ENCODE data around the gene IDH3A. TPM values are rescaled to one million over a fixed set of nuclear protein-coding genes. Genes with fewer than 3 reads are reported as not detected.
A peak's percentile ranks its signal among the peaks of the same experiment; 100 is the strongest.

The IDH3A gene
- total RNA-seq, 1 experiment from 2014 or later, result 116 TPM

DNA sequence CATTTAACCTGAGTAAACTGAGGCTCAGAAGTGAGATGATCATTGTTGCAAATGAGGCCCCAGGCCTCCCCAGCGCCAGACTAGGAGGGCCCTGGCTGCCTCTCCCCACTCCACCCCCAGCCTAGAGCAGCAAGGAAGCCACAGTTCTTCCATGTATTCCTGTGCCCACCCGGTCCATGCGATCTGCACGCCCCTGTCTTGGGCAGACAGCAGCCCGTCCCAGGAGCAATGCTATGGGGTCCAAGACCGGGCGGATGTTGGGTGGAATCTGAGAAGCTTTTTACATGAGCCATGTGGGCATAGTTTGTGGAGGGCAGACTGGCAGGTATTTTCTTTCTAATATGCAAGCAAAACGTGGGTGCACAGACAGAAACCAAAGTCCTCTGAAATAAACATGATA, 41.7 kb upstream of the IDH3A start:
- ATAC-seq, result no peak
- intact Hi-C loops (cut with micrococcal nuclease; ENCODE audit: unreplicated experiment), result no loop called here
- Histone ChIP-seq H3K4me1 (ENCODE audit: control insufficient read depth, insufficient read depth, low read length) (no peaks in the 10 kb centered on the region), H3K4me3 (ENCODE audit: low read depth in 2 of 2, low read length in 2 of 2) (no peak overlapping the region), H3K27me3 (ENCODE audit: control insufficient read depth, insufficient read depth, low read length) (no peaks in the 10 kb centered on the region), H3K27ac (ENCODE audit: low read length) (no peak overlapping the region), H3K36me3 (ENCODE audit: control insufficient read depth, insufficient read depth, low read length) (no peaks in the 10 kb centered on the region), H3K9me3 (ENCODE audit: control insufficient read depth, insufficient read depth, low read depth, low read length) (no peaks in the 10 kb centered on the region)
- CTCF ChIA-PET, result interaction anchor here (1.1 to 2.3 kb wide), 5 partner anchors 71 to 148 kb away, joined by 4 to 17 read pairs (median 8); no protein-coding TSS in a partner anchor
- no peak for TF ChIP-seq POLR2AphosphoS5 (IDR thresholded peaks at IDR 0.05; ENCODE audit: low read depth, low read length)
- no peak for TF ChIP-seq CTCF (IDR thresholded peaks at IDR 0.05)
- no peak for TF ChIP-seq TCF7L2 (IDR thresholded peaks at IDR 0.05; ENCODE audit: low read depth, low read length)
- TF ChIP-seq SIN3A (IDR thresholded peaks at IDR 0.05; ENCODE audit: borderline replicate concordance, insufficient read depth, low read depth, low read length), result no peak
- TF ChIP-seq, protein P1, sequence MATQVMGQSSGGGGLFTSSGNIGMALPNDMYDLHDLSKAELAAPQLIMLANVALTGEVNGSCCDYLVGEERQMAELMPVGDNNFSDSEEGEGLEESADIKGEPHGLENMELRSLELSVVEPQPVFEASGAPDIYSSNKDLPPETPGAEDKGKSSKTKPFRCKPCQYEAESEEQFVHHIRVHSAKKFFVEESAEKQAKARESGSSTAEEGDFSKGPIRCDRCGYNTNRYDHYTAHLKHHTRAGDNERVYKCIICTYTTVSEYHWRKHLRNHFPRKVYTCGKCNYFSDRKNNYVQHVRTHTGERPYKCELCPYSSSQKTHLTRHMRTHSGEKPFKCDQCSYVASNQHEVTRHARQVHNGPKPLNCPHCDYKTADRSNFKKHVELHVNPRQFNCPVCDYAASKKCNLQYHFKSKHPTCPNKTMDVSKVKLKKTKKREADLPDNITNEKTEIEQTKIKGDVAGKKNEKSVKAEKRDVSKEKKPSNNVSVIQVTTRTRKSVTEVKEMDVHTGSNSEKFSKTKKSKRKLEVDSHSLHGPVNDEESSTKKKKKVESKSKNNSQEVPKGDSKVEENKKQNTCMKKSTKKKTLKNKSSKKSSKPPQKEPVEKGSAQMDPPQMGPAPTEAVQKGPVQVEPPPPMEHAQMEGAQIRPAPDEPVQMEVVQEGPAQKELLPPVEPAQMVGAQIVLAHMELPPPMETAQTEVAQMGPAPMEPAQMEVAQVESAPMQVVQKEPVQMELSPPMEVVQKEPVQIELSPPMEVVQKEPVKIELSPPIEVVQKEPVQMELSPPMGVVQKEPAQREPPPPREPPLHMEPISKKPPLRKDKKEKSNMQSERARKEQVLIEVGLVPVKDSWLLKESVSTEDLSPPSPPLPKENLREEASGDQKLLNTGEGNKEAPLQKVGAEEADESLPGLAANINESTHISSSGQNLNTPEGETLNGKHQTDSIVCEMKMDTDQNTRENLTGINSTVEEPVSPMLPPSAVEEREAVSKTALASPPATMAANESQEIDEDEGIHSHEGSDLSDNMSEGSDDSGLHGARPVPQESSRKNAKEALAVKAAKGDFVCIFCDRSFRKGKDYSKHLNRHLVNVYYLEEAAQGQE (IDR thresholded peaks at IDR 0.05; ENCODE audit: insufficient read depth in 1 of 2, low read depth in 2 of 2, low read length in 1 of 2), result no peak
- no TSS peak for BruUV-seq (replicated peaks)
- POLR2A ChIA-PET, result no interaction called here
- DNase-seq (ENCODE audit: low read depth, low spot score), result no peak
- in situ Hi-C loops (cut with HindIII; ENCODE audit: low pct_unique_long_range_greater_than_20kb, low sequenced_read_pairs), result no loop called here

DNA sequence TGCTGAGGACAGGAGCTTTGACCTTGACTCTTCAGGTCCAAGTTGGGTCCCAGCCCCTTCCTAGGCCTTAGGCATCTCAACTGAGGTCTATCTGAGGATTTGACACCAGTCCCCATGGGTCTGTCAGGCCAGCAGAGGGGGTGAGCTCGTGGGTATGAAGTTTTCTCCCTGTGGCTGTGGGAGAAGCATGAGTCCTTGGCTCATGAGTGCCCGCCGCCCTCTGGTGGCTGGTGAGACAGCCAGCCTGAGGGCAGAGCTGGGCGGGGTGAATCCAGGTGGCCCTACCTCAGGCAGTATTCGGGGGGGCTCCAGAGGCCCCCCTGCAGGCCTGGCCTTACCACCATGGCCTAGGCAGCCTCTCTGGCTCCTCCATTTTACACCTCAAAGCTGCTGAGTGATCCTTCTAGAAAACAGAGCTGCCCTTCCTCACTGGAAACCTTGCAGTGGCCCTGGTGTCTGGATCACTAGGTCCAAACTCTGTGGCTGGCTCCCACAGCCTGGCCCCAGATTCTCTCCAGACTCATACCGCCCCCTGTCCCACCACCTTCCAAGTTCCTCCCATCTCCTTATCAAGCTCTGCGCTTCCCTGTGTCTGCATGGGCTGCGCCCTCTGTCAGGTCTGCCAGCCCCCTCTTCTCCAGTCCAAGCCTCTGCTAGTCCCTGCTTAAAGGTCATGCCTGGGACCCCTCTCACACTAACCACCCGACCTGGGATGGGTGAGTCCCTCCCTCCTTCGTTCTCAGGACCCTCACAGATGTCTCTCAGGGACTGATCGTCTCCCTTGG, 40.7 kb upstream of the IDH3A start:
- no TSS peak for BruUV-seq (replicated peaks)
- H3K27ac ChIP-seq (ENCODE audit: low read length), result no peak overlapping the region
- TF ChIP-seq, protein P1 (IDR thresholded peaks at IDR 0.05; ENCODE audit: insufficient read depth in 1 of 2, low read depth in 2 of 2, low read length in 1 of 2), result no peak
- TF ChIP-seq CTCF (IDR thresholded peaks at IDR 0.05), result peak; percentile 95
- in situ Hi-C loops (cut with HindIII; ENCODE audit: low pct_unique_long_range_greater_than_20kb, low sequenced_read_pairs) (no loop called here), intact Hi-C loops (cut with micrococcal nuclease; ENCODE audit: unreplicated experiment) (loop anchor here (1.0 to 2.0 kb wide), 3 partner anchors 108 to 150 kb away; no protein-coding TSS in a partner anchor)
- no peaks in the 10 kb centered on the region for H3K9me3 ChIP-seq (ENCODE audit: control insufficient read depth, insufficient read depth, low read depth, low read length)
- DNase-seq (ENCODE audit: low read depth, low spot score) (peak; percentile 38), ATAC-seq (peak; percentile 92)
- H3K4me3 ChIP-seq (ENCODE audit: low read depth in 2 of 2, low read length in 2 of 2), result no peak overlapping the region
- POLR2A ChIA-PET, result no interaction called here
- H3K4me1 ChIP-seq (ENCODE audit: control insufficient read depth, insufficient read depth, low read length), result no peaks in the 10 kb centered on the region
- no peaks in the 10 kb centered on the region for H3K36me3 ChIP-seq (ENCODE audit: control insufficient read depth, insufficient read depth, low read length)
- CTCF ChIA-PET, result interaction anchor here (0.6 to 2.3 kb wide), 13 partner anchors 22 to 160 kb away, joined by 3 to 17 read pairs (median 4); partner anchors contain the start of gene CIB2
- no peaks in the 10 kb centered on the region for H3K27me3 ChIP-seq (ENCODE audit: control insufficient read depth, insufficient read depth, low read length)
